Osteoblast (primary cell): ENCODE data around the gene FOXL2NB. TPM values are rescaled to one million over a fixed set of nuclear protein-coding genes. Genes with fewer than 3 reads are reported as not detected.

Source experiments
- DNase-seq: peaks from one replicate; pipeline ENCODE4 v3.0.0; 2011; ENCODE audit warnings: low spot score, mixed read lengths; ENCODE audit not compliant: insufficient read length; ENCODE audit errors: missing footprints
- H2AFZ ChIP-seq: 2 replicates; pipeline ENCODE4 v1.6.0; 2011; ENCODE audit warnings: mild to moderate bottlenecking, low read length
- H3K27ac ChIP-seq: 2 replicates; pipeline ENCODE4 v1.5.1; 2011; ENCODE audit warnings: mild to moderate bottlenecking, low read depth, low read length, moderate library complexity
- H3K27me3 ChIP-seq: 2 replicates; pipeline ENCODE4 v1.6.0; 2012; ENCODE audit warnings: mild to moderate bottlenecking, control low read depth, inconsistent platforms, low read length, moderate library complexity; ENCODE audit not compliant: insufficient read depth
- H3K36me3 ChIP-seq: 2 replicates; pipeline ENCODE4 v1.5.1; 2011; ENCODE audit warnings: mild to moderate bottlenecking, low read length, control low read depth, moderate library complexity; ENCODE audit not compliant: insufficient read depth
- H3K4me1 ChIP-seq: 2 replicates; pipeline ENCODE4 v1.5.1; 2011; ENCODE audit warnings: mild to moderate bottlenecking, low read length, control low read depth, moderate library complexity; ENCODE audit not compliant: insufficient read depth
- H3K4me2 ChIP-seq: 2 replicates; pipeline ENCODE4 v1.6.0; 2011; ENCODE audit warnings: mild to moderate bottlenecking, low read length; ENCODE audit not compliant: insufficient read depth
- H3K4me3 ChIP-seq: fragments of 200-600 bp; sonication (generic); 3 replicates; pipeline ENCODE4 v1.5.1; 2012; ENCODE audit warnings: mild to moderate bottlenecking, low read length, inconsistent platforms; ENCODE audit not compliant: insufficient read depth
- H3K79me2 ChIP-seq: 2 replicates; pipeline ENCODE4 v1.6.0; 2012; ENCODE audit warnings: mild to moderate bottlenecking, low read length, control low read depth, inconsistent platforms; ENCODE audit not compliant: insufficient read depth
- H3K9me3 ChIP-seq: 2 replicates; pipeline ENCODE4 v1.5.1; 2011; ENCODE audit warnings: low read depth, low read length, control low read depth
- H4K20me1 ChIP-seq: 2 replicates; pipeline ENCODE4 v1.6.0; 2012; ENCODE audit warnings: mild to moderate bottlenecking, low read length, control low read depth; ENCODE audit not compliant: insufficient read depth
- total RNA-seq: library from RNA; depleted of rRNA; stranded (reverse); fragments of >200 nt; gene quantifications from 2 replicates; pipeline ENCODE4 v1.2.3, GENCODE V29; 2012
- TF ChIP-seq, protein P1 (sequence below): IDR thresholded peaks from 2 replicates; pipeline ENCODE4 v1.5.1; 2011; ENCODE audit warnings: mild to moderate bottlenecking, low read depth, low read length, moderate library complexity; ENCODE audit errors: extremely low read depth

The FOXL2NB gene
- total RNA-seq, 1 donor = 0.36 TPM

DNA sequence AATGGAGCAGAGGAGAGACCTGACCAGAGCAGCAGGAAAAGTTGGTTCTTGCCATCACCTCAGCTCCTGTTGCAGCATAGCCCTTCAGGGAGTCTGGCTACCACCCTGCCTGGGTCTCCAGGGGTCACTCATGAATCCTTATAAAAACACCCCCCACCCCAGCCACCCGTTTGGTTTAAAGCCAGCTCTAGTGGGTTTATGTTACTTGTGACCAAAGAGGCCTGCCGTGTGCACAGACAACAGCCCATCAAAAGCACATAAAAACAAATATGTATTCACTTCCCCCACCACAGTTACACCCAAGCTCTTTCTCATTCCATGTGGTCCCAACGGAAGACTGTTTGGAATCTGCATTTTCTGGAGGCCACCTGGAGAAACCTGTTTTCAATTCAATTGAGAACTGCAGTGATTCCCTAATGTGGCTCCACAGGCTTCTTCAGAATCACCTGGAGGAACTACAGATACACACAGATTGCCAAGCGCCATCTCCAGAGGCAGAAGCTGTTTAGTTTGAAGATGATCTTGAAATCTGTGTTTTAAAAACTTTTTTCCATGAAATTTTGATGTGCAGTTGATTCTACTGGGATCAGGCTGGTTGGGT, 13.8 kb upstream of the FOXL2NB start:
- Histone ChIP-seq H3K27ac (no peak overlapping the region), H3K9me3 (no peaks in the 10 kb centered on the region), H3K79me2 (no peaks in the 10 kb centered on the region), H3K36me3 (no peaks in the 10 kb centered on the region), H2AFZ (no peak overlapping the region), H3K4me1 (peaks cover 6% of the 10 kb centered on the region), H3K4me2 (no peak overlapping the region), H3K27me3 (peaks cover 34% of the 10 kb centered on the region), H3K4me3 (no peak overlapping the region), H4K20me1 (no peaks in the 10 kb centered on the region)
- DNase-seq = peak; percentile 56
- TF ChIP-seq, protein P1, sequence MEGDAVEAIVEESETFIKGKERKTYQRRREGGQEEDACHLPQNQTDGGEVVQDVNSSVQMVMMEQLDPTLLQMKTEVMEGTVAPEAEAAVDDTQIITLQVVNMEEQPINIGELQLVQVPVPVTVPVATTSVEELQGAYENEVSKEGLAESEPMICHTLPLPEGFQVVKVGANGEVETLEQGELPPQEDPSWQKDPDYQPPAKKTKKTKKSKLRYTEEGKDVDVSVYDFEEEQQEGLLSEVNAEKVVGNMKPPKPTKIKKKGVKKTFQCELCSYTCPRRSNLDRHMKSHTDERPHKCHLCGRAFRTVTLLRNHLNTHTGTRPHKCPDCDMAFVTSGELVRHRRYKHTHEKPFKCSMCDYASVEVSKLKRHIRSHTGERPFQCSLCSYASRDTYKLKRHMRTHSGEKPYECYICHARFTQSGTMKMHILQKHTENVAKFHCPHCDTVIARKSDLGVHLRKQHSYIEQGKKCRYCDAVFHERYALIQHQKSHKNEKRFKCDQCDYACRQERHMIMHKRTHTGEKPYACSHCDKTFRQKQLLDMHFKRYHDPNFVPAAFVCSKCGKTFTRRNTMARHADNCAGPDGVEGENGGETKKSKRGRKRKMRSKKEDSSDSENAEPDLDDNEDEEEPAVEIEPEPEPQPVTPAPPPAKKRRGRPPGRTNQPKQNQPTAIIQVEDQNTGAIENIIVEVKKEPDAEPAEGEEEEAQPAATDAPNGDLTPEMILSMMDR = no peak

DNA sequence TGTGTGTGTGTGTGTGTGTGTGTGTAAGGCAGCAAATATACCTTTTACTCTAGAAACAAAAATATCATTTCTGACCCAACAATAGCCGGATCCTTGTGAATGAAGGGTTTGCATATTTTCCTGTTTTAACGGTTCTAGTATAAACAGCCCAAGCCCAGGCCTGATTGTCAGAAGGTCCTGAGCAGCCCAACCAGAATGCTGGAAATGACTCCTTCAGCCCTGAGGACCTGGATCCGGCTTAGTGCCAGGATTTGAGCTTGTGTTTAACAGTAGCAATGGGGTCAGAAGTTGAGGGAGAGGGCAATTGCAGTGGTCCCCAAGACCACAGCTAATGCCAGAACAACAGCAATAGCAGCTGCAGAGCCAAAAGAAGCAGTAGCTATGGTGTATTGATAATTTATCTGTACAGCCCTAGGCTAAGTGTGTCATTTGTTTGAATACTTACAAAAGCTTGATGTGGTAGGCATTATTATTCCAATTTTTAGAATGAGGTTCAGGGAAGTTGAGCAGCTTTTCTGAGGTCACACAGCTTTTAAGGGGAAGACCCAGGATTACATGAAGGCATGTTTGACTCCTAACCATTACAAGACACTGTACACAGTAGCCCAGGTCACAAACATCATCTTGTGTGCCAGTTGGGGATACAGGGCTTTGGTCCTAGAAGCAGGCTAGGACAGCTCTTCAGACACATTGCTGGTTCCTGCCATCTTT, 12.9 kb upstream of the FOXL2NB start:
- Histone ChIP-seq H3K4me1 (peaks cover 6% of the 10 kb centered on the region), H3K9me3 (no peaks in the 10 kb centered on the region), H2AFZ (no peak overlapping the region), H3K27me3 (peaks cover 43% of the 10 kb centered on the region), H3K79me2 (no peaks in the 10 kb centered on the region), H3K36me3 (no peaks in the 10 kb centered on the region), H3K27ac (no peak overlapping the region), H4K20me1 (no peaks in the 10 kb centered on the region), H3K4me2 (no peak overlapping the region), H3K4me3 (no peak overlapping the region)
- TF ChIP-seq, protein P1 = no peak
- DNase-seq = no peak

DNA sequence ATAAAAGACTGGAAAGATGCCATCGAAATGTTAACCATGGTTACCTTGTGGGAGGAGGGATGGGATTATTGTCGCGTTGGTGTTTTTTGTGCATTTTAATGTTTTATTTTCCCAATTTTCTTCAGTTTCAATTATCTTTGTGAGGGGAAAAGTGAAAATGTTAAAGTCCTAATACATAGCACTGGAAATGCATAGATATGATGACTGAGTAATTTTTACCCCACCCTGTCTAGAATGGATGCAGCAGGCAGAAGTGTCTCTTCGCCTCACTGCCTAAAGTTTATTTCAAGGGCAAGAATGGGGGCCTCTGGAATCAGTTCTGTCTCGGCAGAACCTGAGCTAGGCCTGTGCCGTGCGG, 11.5 kb upstream of the FOXL2NB start:
- peaks cover 54% of the 10 kb centered on the region for H3K27me3 ChIP-seq
- H3K79me2 ChIP-seq = no peaks in the 10 kb centered on the region
- H3K4me1 ChIP-seq = peaks cover 6% of the 10 kb centered on the region
- no peak for DNase-seq
- TF ChIP-seq, protein P1 = no peak
- H3K9me3 ChIP-seq = no peaks in the 10 kb centered on the region
- no peak overlapping the region for H3K27ac ChIP-seq
- H3K36me3 ChIP-seq = no peaks in the 10 kb centered on the region
- H3K4me2 ChIP-seq = peak overlapping the region; percentile 82
- H2AFZ ChIP-seq = no peak overlapping the region
- H4K20me1 ChIP-seq = no peaks in the 10 kb centered on the region
- peak overlapping the region; percentile 61 for H3K4me3 ChIP-seq
